ENCODE results near the gene EXOC4.
"Not testable (repeated sequence)": the region's sequence is repeated elsewhere in the genome, so short reads cannot be mapped to it uniquely, and the experiment has no call there.

EXOC4 gene

GRCh38 chr7:133315332-133316040, 62.6 kb downstream of the EXOC4 start:
- DNase-seq = no peak

- no peak for DNase-seq
Observed at GRCh38 chr7:133319842-133320241, 67.0 kb downstream of the EXOC4 start.

- no peak for DNase-seq
Observed at GRCh38 chr7:133320891-133321290, 68.0 kb downstream of the EXOC4 start.

GRCh38 chr7:133321366-133321765, 68.5 kb downstream of the EXOC4 start:
- not testable (repeated sequence) for DNase-seq

GRCh38 chr7:133326745-133327144, 73.9 kb downstream of the EXOC4 start:
- not testable (repeated sequence) for DNase-seq

DNA sequence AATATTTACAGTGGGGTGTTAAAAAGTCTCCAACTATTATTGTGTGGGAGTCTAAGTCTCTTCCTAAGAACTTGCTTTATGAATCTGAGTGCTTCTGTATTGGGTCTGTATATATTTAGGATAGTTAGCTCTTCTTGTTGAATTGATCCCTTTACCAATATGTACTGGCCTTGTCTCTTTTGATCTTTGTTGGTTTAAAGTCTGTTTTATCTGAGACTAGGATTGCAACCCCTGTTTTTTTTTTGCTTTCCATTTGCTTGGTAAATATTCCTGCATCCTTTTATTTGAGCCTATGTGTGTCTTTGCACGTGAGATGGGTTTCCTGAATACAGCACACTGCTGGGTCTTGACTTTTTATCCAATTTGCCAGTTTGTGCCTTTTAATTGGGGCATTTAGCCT, 75.1 kb downstream of the EXOC4 start:
- DNase-seq = not testable (repeated sequence)

DNA sequence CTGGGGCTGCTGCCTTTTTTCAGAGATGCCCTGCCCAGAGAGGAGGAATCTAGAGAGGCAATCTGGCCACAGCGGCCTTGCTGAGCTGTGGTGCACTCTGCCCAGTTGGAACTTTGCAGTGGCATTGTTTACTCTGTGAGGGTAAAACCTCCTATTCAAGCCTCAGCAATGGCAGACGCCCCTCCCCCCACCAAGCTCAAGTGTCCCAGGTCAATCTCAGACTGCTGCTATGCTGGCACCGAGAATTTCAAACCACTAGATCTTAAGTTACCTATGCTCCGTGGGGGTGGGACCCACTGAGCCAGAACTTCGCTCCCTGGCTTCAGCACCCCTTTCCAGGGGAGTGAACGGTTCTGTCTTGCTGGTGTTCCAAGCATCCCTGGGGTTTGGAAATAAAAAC, 77.2 kb downstream of the EXOC4 start:
- DNase-seq = no peak

DNA sequence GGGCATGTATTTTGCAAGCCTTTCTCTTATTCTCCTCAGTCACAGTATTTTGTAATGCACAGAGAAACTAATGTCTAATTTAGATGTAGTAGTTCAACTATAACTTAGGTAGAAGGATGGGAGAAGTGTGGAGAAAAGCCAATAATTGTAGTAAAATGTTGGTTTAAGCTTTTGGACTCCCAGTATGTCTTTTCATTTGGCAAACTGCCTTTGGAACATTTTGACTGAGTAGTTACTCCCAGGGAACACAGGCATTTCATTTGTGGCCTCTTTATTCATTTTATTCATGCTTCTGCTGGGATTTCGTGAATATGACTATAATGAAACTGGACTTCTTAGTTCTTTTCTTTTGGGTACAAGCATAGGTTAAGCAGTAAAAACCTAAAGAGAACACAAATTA, 79.0 kb downstream of the EXOC4 start:
- no peak for DNase-seq

DNA sequence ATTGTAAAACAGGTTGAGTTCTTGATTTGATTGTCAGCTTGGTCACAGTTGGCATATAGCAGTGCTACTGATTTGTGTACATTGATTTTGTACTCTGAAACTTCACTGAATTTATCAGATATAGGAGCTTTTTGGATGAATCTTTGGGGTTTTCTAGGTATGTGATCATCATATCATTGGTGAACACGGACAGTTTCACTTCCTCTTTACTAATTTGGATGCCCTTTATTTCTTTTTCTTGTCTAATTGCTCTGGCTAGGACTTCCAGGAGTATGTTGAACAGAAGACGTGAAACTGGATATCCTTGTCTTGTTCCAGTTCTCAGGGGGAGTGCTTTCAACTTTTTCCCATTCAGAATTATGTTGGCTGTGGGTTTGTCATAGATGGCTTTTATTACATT, 86.9 kb downstream of the EXOC4 start:
- no peak for DNase-seq

DNA sequence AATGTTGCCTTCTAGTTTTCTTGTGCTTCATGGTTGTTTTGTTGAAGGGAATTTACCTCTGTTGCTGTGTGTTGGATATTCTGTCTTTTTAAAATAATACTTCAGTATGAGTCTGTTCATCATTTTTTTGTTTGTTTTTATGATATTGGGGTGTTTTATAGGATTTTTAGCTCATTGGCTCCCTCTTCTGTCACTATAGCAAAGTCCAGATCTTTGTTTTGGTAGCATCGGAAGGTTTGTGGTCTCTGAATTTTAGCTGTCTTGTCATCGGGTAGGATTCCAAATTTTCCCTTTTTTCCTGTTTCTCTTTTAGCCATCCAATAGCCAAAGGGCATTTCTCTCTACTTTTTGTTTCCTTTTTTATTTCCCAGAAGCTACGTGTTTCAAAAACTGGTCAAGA, 91.4 kb downstream of the EXOC4 start:
- no peak for DNase-seq

GRCh38 chr7:133345690-133346421, 93.0 kb downstream of the EXOC4 start:
- no peak for DNase-seq

- no peak for DNase-seq
Observed at GRCh38 chr7:133348250-133348649, 95.4 kb downstream of the EXOC4 start.

DNA sequence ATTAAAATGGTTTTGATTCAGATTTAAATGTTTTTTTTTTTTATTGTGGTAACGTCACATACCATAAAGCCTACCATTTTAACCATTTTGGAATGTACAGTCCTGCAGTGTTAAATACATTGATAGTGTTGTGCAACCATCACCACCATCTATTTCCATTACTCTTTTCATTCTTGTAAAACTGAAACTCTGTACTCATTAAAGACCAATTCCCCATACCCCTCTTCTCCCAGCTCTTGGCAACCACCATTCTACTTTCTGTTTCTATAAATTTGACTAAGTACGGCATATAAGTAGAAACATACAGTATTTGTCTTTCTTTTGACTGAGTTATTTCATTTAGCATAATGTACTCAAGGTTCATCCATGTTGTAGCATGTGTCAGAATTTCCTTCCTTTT, 96.2 kb downstream of the EXOC4 start:
- no peak for DNase-seq

DNA sequence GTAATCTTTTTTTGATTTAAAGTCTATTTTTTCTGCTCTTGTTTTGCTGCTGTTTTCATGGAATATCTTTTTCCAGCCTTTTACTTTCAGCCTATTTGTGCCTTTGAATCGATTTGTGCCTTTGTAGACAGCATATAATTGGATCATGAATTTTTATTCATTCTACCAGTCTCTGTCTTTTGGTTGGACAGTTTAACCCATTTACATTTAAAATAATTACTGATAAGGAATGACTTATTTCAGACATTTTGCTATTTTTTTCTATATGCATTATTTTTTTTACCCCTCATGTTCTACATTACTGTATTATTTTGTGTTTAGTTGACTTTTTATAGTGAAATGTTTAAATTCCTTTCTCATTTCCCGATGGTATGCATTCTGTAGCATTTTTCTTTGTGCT, 99.6 kb downstream of the EXOC4 start:
- no peak for DNase-seq

DNA sequence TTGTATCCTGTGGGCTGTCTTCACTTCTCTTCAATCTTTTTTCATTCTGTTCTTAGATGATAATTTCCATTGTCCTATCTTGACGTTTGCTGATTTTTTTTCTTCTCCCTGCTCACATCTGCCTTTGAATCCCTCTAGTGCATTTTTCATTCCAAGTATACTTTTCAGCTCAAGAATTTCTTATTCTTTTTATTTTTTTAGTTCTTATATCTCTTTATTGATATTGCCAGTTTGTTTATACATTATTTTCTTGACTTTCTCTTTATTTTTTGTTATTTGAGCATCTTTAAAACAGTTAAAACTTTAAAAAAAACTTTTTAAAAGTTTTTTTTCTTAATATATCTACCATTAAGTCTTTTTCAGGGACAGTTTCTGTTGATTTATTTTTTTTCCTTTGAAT, 100.9 kb downstream of the EXOC4 start:
- DNase-seq = no peak

- DNase-seq = no peak
Observed at GRCh38 chr7:133354546-133355324, 101.9 kb downstream of the EXOC4 start.

DNA sequence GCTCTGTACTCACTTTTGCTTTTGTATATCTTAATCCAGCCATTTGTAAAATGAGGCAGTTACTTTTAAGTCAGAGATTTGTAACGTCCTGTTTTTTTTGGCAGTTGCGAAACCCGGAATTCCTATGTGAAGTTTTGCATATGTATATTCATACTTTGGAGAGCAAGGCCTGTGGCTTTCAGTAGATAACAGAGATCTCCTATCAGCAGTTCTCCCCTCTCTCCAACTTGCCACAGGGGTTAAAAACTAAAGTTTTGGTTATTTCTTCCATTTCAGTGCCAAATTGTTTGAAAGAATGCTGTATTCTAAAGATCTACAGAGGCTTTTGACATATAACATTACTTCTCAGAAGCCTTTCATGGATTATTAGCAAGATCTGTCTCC, 102.4 kb downstream of the EXOC4 start:
- DNase-seq = no peak

GRCh38 chr7:133355822-133356221, 102.9 kb downstream of the EXOC4 start:
- no peak for DNase-seq

GRCh38 chr7:133358708-133359107, 105.8 kb downstream of the EXOC4 start:
- DNase-seq = no peak

DNA sequence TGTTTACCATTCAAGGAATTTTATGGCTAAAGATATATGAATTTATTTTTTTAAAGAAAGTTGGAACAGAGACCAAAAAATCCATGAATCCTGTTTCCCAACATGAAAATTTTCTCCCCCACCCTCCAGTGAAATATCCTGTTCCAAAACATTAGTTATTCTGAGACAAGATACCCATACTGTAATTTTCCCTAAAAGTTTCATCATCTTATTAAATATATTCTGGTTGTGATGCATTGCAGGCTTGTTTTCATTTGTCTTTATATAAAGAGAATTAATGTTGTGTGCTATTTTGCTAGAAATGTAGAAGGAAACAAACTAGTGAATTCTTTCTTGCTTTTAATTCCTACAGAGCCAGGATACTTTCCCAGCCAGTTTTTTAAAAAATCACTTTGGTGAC, 106.6 kb downstream of the EXOC4 start:
- no peak for DNase-seq

GRCh38 chr7:133360201-133360600, 107.3 kb downstream of the EXOC4 start:
- no peak for DNase-seq

DNA sequence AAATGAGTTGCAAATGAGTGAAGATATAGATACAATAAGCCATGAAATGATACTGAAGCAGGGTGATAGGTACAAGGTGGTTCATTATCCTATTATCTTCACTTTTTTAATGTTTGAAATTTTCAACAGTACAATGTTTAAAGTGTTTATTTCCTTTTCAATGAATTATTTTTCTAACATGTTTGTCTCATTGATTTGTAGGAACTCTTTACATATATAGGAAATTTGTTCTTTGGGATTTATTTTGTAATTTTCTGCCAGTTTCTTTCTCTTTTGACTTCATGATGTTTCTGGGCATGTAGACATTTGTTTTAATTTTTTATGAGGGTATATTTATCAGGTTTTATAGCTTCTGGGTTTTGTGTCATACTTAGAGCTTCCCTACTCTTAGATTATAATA, 108.9 kb downstream of the EXOC4 start:
- DNase-seq = no peak

GRCh38 chr7:133364959-133365690, 112.2 kb downstream of the EXOC4 start:
- no peak for DNase-seq
